Smooth muscle cell (in vitro differentiated cells): ENCODE results near the gene NRCAM. TPM values are rescaled to one million over a fixed set of nuclear protein-coding genes. Genes with fewer than 3 reads are reported as not detected.

ENCODE experiments used
- DNase-seq: peaks from one replicate; lab custom pipeline; 2025; ENCODE audit not compliant: unreplicated experiment; lab: John Stamatoyannopoulos, UW
- H2AFZ ChIP-seq: fragments of 200-600 bp; sonication (generic); 2 replicates; pipeline ENCODE4 v1.6.0; 2016; ENCODE audit warnings: antibody characterized with exemption, low read depth, mild to moderate bottlenecking
- H3F3A ChIP-seq: fragments of 200-600 bp; sonication (generic); 2 replicates; pipeline ENCODE4 v1.6.0; 2017; ENCODE audit warnings: antibody characterized with exemption, low read depth
- H3K27ac ChIP-seq: fragments of 200-600 bp; sonication (generic); 2 replicates; pipeline ENCODE4 v1.5.1; 2016; ENCODE audit warnings: low read depth, mild to moderate bottlenecking
- H3K27me3 ChIP-seq: fragments of 200-600 bp; sonication (generic); 2 replicates; pipeline ENCODE4 v1.6.1; 2016; ENCODE audit warnings: low read depth, mild to moderate bottlenecking
- H3K36me3 ChIP-seq: fragments of 200-600 bp; sonication (generic); 2 replicates; pipeline ENCODE4 v1.5.1; 2016; ENCODE audit warnings: low read depth
- H3K4me1 ChIP-seq: fragments of 200-600 bp; sonication (generic); 2 replicates; pipeline ENCODE4 v1.5.1; 2016; ENCODE audit warnings: low read depth
- H3K4me2 ChIP-seq: fragments of 200-600 bp; sonication (generic); 2 replicates; pipeline ENCODE4 v1.6.0; 2016; ENCODE audit warnings: mild to moderate bottlenecking
- H3K4me3 ChIP-seq: fragments of 200-600 bp; sonication (generic); 2 replicates; pipeline ENCODE4 v1.5.1; 2016; ENCODE audit warnings: mild to moderate bottlenecking
- H3K79me2 ChIP-seq: fragments of 200-600 bp; sonication (generic); 2 replicates; pipeline ENCODE4 v1.6.0; 2016; ENCODE audit warnings: low read depth, mild to moderate bottlenecking
- H3K9ac ChIP-seq: fragments of 200-600 bp; sonication (generic); 2 replicates; pipeline ENCODE4 v1.6.0; 2016; ENCODE audit warnings: low read depth
- H3K9me3 ChIP-seq: fragments of 200-600 bp; sonication (generic); replicated peaks from 2 replicates; pipeline ENCODE4 v1.5.1; 2016; ENCODE audit warnings: low read depth
- H4K20me1 ChIP-seq: fragments of 200-600 bp; sonication (generic); 2 replicates; pipeline ENCODE4 v1.6.0; 2016; ENCODE audit warnings: low read depth
- CTCF ChIP-seq: fragments of 200-600 bp; sonication (generic); IDR thresholded peaks from 2 replicates; pipeline ENCODE4 v1.5.1; 2017; ENCODE audit warnings: borderline replicate concordance, mild to moderate bottlenecking, antibody characterized with exemption; ENCODE audit not compliant: insufficient read depth, poor library complexity, severe bottlenecking
- WGBS: methylation state at CpG from one replicate; pipeline ENCODE4 v1.1.7; 2016; ENCODE audit warnings: low lambda C conversion rate; 5-methylcytosine and 5-hydroxymethylcytosine counted together
- polyA plus RNA-seq: library from polyadenylated mRNA; unstranded; fragments of >200 nt; fragmentation: Nextera tagmentation; extraction: Ambion mirVana; gene quantifications from 2 replicates; pipeline ENCODE4 v1.2.1, GENCODE V29; 2016
- total RNA-seq: library from RNA; depleted of rRNA; stranded (reverse); fragments of >200 nt; gene quantifications from 2 replicates; pipeline ENCODE4 v1.2.3, GENCODE V29; 2014

Gene NRCAM
- total and polyA plus RNA-seq, 2 experiments from 2014 or later, result 0.49 TPM; not detected in 1

- Histone ChIP-seq H2AFZ (no peak overlapping the region), H3K9ac (no peak overlapping the region), H3K79me2 (no peaks in the 10 kb centered on the region), H4K20me1 (no peaks in the 10 kb centered on the region), H3F3A (no peaks in the 10 kb centered on the region), H3K9me3 (no peaks in the 10 kb centered on the region), H3K27me3 (no peaks in the 10 kb centered on the region), H3K4me3 (no peak overlapping the region), H3K27ac (no peak overlapping the region), H3K4me2 (no peak overlapping the region), H3K36me3 (no peaks in the 10 kb centered on the region), H3K4me1 (no peaks in the 10 kb centered on the region)
- no peak for DNase-seq
- no peak for TF ChIP-seq CTCF
- 92% methylated on average over 5 of the region's 5 CpGs for WGBS
Observed at GRCh38 chr7:108368466-108368865, 87.8 kb downstream of the NRCAM start.

- whole genome bisulfite sequencing, result 82% methylated on average over 6 of the region's 6 CpGs
- no peaks in the 10 kb centered on the region for H4K20me1 ChIP-seq
- no peak for TF ChIP-seq CTCF
Observed at GRCh38 chr7:108367946-108368345, 88.3 kb downstream of the NRCAM start.

GRCh38 chr7:108367314-108367713 lies 88.9 kb downstream of the NRCAM start:
- H3K9ac ChIP-seq, result no peak overlapping the region
- no peaks in the 10 kb centered on the region for H4K20me1 ChIP-seq
- no peaks in the 10 kb centered on the region for H3K36me3 ChIP-seq
- no peak for DNase-seq
- TF ChIP-seq CTCF, result no peak
- no peak overlapping the region for H3K4me3 ChIP-seq
- H3F3A ChIP-seq, result no peaks in the 10 kb centered on the region
- no peaks in the 10 kb centered on the region for H3K9me3 ChIP-seq
- H2AFZ ChIP-seq, result no peak overlapping the region
- H3K4me2 ChIP-seq, result no peak overlapping the region
- no peaks in the 10 kb centered on the region for H3K79me2 ChIP-seq
- H3K27me3 ChIP-seq, result no peaks in the 10 kb centered on the region
- no peak overlapping the region for H3K27ac ChIP-seq
- H3K4me1 ChIP-seq, result no peaks in the 10 kb centered on the region

More at GRCh38 chr7:108367946-108368345, 88.3 kb downstream of the NRCAM start:
- no peak for DNase-seq
- H3K36me3 ChIP-seq, result no peaks in the 10 kb centered on the region
- H3K9ac ChIP-seq, result no peak overlapping the region
- H3F3A ChIP-seq, result no peaks in the 10 kb centered on the region
- H3K9me3 ChIP-seq, result no peaks in the 10 kb centered on the region
- H3K4me2 ChIP-seq, result no peak overlapping the region
- H3K79me2 ChIP-seq, result no peaks in the 10 kb centered on the region
- no peaks in the 10 kb centered on the region for H3K4me1 ChIP-seq
- H3K4me3 ChIP-seq, result no peak overlapping the region
- no peak overlapping the region for H3K27ac ChIP-seq
- H3K27me3 ChIP-seq, result no peaks in the 10 kb centered on the region
- no peak overlapping the region for H2AFZ ChIP-seq

- H4K20me1 ChIP-seq, result no peaks in the 10 kb centered on the region
- no peaks in the 10 kb centered on the region for H3F3A ChIP-seq
- no peak overlapping the region for H3K4me3 ChIP-seq
- H3K9ac ChIP-seq, result no peak overlapping the region
- H3K9me3 ChIP-seq, result no peaks in the 10 kb centered on the region
- H2AFZ ChIP-seq, result no peak overlapping the region
- DNase-seq, result no peak
- no peaks in the 10 kb centered on the region for H3K4me1 ChIP-seq
- H3K36me3 ChIP-seq, result no peaks in the 10 kb centered on the region
- no peaks in the 10 kb centered on the region for H3K27me3 ChIP-seq
- no peak overlapping the region for H3K4me2 ChIP-seq
- no peak overlapping the region for H3K27ac ChIP-seq
- no peak for TF ChIP-seq CTCF
- H3K79me2 ChIP-seq, result no peaks in the 10 kb centered on the region
Observed at GRCh38 chr7:108363659-108364058, 92.6 kb downstream of the NRCAM start.
